NCI-H146 (cell line): Measurements from ENCODE around the gene ZBTB20.
"Not testable (repeated sequence)": the region's sequence is repeated elsewhere in the genome, so short reads cannot be mapped to it uniquely, and the experiment has no call there.

Source experiments
- DNase-seq: peaks from one replicate; lab custom pipeline; 2025; lab: John Stamatoyannopoulos, UW

ZBTB20 gene

GRCh38 chr3:115147329-115148141, 447 bp upstream of the ZBTB20 start:
- peak; percentile 100 for DNase-seq

- peak; percentile 78 for DNase-seq
Observed at GRCh38 chr3:115146032-115146417, 1.1 kb downstream of the ZBTB20 start.

GRCh38 chr3:115141033-115141757, 5.9 kb downstream of the ZBTB20 start:
- no peak for DNase-seq

GRCh38 chr3:115139072-115139471, 8.0 kb downstream of the ZBTB20 start:
- no peak for DNase-seq

- DNase-seq: peak; percentile 27
Observed at GRCh38 chr3:115134648-115135347, 12.3 kb downstream of the ZBTB20 start.

- DNase-seq: no peak
Observed at GRCh38 chr3:115127208-115127607, 19.9 kb downstream of the ZBTB20 start.

GRCh38 chr3:115120597-115120996, 26.5 kb downstream of the ZBTB20 start:
- no peak for DNase-seq

- no peak for DNase-seq
Observed at GRCh38 chr3:115113367-115113766, 33.7 kb downstream of the ZBTB20 start.

- DNase-seq: no peak
Observed at GRCh38 chr3:115111632-115112031, 35.5 kb downstream of the ZBTB20 start.

GRCh38 chr3:115110830-115111229, 36.3 kb downstream of the ZBTB20 start:
- no peak for DNase-seq

- DNase-seq: not testable (repeated sequence)
Observed at GRCh38 chr3:115110066-115110465, 37.0 kb downstream of the ZBTB20 start.

- DNase-seq: no peak
Observed at GRCh38 chr3:115108614-115109013, 38.5 kb downstream of the ZBTB20 start.

GRCh38 chr3:115102046-115102445, 45.0 kb downstream of the ZBTB20 start:
- DNase-seq: no peak

- DNase-seq: peak; percentile 75
Observed at GRCh38 chr3:115100806-115101205, 46.3 kb downstream of the ZBTB20 start.

- peak; percentile 94 for DNase-seq
Observed at GRCh38 chr3:115099986-115100571, 47.0 kb downstream of the ZBTB20 start.

- DNase-seq: no peak
Observed at GRCh38 chr3:115099134-115099985, 47.7 kb downstream of the ZBTB20 start.

GRCh38 chr3:115098354-115099073, 48.6 kb downstream of the ZBTB20 start:
- DNase-seq: no peak

- no peak for DNase-seq
Observed at GRCh38 chr3:115095236-115095635, 51.9 kb downstream of the ZBTB20 start.

- peak; percentile 84 for DNase-seq
Observed at GRCh38 chr3:115092220-115092791, 54.8 kb downstream of the ZBTB20 start.

- DNase-seq: no peak
Observed at GRCh38 chr3:115090712-115091111, 56.4 kb downstream of the ZBTB20 start.
